SH-SY5Y (cell line): ENCODE data around the gene AFG3L2.

Experiments used
- GATA2 ChIP-seq: IDR thresholded peaks from 2 replicates; pipeline ENCODE4 v1.6.1; 2011; ENCODE audit warnings: mild to moderate bottlenecking, low read depth, low read length
- GATA3 ChIP-seq: IDR thresholded peaks from 2 replicates; pipeline ENCODE4 v1.6.1; 2011; ENCODE audit warnings: low read depth, mild to moderate bottlenecking, low read length, moderate library complexity

GRCh38 chr18:12405066-12405465 lies 28.0 kb upstream of the AFG3L2 start:
- TF ChIP-seq GATA3 (no peak), GATA2 (no peak)
